Stimulated activated CD4-positive, alpha-beta T cell treated with anti-CD3 and anti-CD28 coated beads, Interleukin-4, amount 100 ng/mL, for 48 hours (primary cell): Measurements from ENCODE around the gene CCDC90B.
"Not testable (repeated sequence)": the region's sequence is repeated elsewhere in the genome, so short reads cannot be mapped to it uniquely, and the experiment has no call there.

ENCODE experiments used
- DNase-seq, 2 donors: peaks; one replicate each; pipeline ENCODE4 v3.0.0-alpha.2; 2020; ENCODE audit warnings: low read depth in 2 of 2

Gene CCDC90B, protein sequence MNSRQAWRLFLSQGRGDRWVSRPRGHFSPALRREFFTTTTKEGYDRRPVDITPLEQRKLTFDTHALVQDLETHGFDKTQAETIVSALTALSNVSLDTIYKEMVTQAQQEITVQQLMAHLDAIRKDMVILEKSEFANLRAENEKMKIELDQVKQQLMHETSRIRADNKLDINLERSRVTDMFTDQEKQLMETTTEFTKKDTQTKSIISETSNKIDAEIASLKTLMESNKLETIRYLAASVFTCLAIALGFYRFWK

DNA sequence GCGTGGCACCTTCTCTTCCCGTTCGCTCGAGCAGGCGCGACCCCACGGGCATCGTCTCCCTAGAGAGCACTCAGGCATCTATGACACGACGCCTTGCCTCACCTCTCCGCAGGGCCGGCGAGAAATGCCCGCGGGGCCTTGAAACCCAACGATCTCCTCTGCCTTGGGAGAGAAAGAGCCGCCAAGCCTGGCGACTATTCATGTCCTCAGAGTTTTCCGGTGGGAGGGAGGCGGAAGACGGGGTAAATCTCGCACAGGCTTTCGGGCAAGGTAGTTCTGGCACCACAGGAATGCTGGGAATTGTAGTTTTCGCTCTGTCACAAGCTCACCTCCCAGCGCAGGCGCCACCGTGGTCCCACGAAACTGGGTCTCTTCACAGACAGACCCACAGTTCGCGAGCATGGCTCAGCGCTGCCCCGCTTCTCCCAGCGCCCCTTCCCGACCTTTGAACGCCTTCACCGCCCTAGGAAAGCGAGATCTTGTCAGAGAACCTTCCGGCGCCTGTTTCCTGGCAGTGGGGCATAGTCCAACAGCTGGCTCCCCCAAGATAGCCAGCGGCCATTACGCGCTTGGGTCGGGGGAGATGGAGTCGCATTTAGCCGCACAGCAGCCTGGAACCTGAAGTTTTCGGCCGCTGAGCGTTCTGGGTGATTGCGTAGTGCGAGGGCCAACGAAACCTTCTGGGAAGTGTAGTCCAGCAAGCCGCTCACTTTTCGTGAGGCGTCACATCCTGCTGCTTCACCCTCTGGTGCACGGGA lies at the start of gene CCDC90B:
TSS of gene CCDC90B (minus strand) at position 597 of the 758 bp plus-strand sequence. CDS start at position 202, 395 bp downstream.
- DNase-seq = peak; percentile 81 to 87

DNA sequence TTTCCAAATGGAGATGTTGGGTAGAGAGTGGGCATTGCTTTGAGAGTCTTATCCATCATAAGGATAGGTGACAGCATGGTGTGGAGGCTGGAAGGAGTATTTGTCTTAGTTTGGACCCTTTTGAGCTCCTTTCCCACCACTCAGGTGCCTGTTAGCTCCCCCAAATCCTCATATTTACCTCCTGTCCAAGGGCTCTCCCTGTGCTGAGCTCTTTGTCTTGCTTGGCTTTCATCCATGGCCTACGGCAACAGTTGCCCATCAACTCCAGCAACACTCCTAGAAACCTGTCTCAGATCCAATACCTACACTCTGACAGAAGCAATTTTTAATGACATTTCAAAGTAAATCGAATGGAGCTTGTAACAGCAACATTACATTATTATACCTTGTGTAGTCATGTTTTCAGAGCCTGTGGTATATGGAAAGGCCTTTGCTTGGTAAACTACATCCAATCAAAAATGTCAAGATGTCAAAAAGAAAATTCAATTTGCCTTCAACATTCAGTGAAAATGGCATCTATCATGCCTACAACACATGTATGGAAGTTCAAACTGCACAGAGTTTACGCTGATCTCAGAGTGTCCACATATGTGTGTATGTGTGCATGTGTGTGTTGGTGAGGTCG lies 49.4 kb upstream of the CCDC90B start:
- no peak for DNase-seq

DNA sequence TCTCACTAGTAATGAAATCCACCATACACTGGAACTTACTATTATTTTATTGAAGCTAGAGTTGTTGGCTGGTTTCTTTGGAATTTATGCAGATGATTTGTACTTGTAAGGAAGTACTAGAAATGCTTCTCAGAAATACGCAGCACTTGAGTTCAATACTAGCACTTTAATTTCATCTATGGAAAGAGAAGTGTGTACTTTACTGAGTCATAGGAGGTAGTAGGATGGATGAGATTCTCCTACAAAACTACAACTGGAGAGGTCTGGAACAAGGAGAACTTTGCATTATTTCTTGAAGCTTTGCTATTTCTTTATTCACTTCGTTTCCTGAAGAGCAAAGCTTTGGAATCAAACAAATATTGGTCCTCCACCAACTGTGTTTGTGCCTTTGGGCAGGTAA lies 44.1 kb upstream of the CCDC90B start:
- DNase-seq = no peak

DNA sequence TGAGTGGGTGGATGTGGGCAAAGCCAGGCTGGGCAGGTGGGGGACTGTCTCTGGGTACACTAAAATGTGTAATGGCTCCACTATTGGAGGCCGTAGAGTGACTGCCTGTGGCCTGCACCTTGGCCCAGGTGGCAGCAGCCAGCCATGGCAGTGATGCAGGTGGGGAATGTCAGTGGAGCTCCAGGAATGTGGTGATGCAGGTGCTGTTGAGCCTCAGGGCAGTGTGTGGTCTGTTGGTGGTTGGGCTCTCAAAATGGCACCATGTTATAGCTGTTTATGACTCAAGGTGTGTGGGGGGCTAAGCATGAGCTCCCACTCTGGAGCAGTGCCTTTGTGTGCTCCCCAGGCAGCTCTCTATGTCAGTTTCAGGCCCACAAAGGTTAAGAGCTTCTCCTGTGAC lies 40.2 kb upstream of the CCDC90B start:
- no peak for DNase-seq

DNA sequence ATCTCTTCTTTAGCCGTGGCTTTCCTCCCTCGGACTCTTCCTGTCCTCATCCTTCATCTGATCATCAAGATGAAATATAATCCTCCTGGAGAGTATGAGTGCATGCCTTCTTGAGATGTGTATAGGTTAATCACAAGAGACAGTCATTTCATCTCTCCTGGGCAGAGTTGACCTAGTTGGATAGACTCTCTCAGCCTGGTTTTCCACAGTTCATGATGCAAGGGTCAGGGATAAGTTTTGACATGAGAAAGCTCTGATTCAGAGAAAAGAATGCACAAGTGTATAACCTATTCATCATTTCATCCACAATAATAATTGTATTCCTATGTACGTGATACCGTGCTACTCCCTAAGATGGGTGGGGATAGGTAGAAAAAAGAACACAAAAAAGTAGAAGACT lies 33.2 kb upstream of the CCDC90B start:
- DNase-seq = no peak

DNA sequence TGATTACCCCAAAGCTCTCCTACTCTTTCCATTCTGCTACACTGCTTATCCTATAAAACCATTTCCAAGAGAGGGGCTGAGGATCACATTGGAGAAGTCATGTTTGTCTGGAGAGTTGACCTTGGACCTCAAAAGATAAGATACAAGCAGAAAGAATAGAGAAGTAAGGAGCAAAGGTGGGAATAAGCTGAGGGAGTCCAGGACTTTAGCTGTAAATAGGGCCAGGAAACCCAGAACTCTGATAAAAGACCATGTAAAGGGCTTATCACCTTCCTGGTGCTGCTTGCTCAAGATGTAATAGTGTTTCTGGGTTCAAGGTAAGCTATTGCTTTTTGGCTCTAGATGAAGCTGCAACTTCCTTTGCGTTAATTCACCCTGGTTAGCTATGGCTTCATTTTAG lies 32.8 kb upstream of the CCDC90B start:
- no peak for DNase-seq

DNA sequence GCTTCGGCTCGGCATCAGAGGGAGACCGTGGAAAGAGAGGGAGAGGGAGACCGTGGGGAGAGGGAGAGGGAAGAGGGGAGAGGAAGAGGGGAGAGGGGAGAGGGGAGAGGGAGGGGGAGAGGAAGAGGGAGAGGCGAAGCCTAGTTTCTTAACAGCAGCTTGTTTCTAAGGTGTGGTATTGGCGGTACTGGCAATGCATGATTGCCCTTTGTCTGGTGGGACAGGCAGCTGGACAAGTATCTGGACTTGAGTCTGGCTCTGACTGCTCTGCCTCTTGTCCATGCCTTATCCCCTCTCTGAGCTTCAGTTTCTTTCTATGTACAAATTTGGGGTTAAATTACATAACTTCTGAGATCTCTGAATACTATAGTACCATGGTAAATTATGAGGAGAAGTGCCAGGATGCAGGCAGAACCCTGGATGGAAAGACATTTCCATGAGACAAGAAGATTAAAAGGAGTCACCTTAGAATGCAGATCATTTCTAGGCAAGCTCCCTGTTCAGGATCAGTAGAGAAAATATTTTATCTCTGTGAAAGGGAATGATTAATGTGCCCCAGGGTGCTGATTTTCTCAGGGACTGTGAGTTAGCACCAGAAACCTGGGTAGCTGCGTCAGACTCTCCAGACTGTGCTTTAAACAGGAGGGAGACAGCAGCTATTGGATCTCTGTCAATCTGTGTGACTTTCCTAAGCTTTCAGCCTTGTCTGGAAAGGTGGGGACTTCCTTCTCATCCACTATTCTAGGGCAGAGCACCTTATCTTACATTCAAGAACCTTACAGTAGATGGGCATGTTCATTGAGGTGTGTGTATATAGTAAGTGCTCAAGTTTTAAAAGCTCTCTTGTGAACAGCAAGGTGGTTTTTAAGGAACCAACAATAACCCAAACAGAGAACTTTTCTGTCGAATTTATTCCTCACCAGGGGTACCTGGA lies 31.9 kb upstream of the CCDC90B start:
- DNase-seq = no peak

DNA sequence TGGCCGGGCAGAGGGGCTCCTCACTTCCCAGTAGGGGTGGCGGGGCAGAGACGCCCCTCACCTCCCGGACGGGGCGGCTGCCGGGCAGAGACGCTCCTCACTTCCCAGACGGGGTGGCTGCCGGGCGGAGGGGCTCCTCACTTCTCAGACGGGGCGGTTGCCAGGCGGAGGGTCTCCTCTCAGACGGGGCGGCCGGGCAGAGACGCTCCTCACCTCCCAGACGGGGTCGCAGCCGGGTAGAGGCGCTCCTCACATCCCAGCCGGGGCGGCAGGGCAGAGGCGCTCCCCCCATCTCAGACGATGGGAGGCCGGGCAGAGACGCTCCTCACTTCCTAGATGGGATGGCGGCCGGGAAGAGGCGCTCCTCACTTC lies 30.7 kb upstream of the CCDC90B start:
- not testable (repeated sequence) for DNase-seq

DNA sequence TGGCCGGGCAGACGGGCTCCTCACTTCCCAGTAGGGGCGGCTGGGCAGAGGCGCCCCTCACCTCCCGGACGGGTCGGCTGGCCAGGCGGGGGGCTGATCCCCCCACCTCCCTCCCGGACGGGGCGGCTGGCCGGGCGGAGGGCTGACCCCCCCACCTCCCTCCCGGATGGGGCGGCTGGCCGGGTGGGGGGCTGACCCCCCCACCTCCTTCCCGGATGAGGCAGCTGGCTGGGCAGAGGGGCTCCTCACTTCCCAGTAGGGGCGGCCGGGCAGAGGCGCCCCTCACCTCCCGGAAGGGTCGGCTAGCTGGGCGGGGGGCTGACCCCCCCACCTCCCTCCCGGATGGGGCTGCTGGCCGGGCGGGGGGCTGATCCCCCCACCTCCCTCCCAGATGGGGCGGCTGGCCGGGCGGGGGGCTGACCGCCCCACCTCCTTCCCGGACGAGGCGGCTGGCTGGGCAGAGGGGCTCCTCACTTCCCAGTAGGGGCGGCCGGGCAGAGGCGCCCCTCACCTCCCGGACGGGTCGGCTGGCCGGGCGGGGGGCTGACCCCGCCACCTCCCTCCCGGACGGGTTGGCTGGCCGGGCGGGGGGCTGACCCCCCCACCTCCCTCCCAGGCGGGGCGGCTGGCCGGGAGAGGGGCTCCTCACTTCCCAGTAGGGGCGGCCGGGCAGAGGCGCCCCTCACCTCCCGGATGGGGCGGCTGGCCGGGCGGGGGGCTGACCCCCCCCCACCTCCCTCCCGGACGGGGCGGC lies 30.2 kb upstream of the CCDC90B start:
- not testable (repeated sequence) for DNase-seq

DNA sequence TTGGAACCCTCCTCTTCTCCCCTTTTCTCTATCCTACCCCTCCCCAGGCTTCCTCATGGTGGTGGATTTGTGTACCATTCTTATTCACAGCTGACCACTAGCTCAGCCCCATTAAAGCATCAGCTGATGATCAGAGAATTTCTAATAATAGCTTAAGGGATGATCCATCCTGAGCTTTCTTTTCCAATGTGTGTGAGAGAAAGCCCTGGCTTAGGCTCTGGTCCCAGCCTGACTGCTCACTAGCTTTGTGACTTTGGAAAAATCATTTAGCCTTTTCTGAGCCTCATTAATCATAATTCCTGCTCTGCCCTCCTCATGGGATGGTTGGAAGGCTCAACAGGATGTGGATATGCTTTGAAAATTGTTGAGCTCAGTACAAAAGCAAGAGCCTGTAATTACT lies 26.3 kb upstream of the CCDC90B start:
- DNase-seq = no peak

DNA sequence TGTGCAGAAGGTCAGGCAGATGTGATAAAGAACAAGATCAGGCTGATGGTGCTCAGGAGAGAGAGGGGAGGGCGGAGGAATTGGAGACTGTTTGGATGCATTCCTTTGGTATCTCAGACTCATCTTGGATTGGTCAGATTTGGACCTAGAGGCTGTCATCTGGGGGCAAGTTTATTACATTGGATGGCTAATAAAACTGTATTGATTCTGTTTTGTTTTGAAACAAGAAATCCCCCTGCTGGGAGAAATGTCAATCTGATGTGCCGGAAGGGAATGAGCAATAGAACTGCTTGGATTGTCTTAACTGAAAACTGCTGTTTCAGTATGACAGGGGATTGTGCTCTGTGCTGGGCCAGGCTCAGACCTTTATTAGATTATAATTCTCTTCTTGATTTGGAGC lies 25.5 kb upstream of the CCDC90B start:
- DNase-seq = no peak

DNA sequence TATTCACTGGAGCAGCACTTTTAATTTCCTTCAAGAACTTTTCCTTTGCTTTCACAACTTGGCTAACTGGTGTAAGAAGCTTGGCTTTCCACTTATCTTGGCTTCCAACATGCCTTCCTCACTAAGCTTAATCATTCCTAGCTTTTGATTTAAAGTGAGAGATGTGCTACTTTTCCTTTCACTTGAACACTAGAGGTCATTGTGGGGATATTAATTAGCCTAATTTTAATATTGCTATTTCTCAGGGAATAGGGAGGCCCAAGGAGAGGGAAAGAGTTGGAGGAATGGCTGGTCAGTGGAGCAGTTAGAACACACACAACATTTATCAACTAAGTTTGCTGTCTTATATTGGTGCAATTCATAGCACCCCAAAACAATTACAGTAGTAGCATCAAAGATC lies 24.6 kb upstream of the CCDC90B start:
- no peak for DNase-seq

DNA sequence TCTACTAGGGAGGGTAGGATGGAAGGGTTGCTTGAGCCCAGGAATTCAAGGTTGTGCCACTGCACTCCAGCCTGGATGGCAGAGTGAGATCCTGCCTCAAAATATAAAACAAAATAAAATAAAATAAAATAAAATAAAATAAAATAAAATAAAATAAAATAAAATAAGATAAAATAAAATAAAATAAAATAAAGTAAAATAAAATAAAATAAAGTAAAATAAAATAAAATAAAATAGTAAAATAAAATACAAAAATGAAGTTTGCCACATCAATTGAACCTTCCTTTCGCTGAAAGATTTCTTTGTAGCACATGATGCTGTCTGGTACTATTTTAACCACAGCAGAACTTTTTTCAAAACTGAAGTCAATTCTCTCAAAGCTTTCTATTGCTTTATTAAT lies 22.4 kb upstream of the CCDC90B start:
- not testable (repeated sequence) for DNase-seq

DNA sequence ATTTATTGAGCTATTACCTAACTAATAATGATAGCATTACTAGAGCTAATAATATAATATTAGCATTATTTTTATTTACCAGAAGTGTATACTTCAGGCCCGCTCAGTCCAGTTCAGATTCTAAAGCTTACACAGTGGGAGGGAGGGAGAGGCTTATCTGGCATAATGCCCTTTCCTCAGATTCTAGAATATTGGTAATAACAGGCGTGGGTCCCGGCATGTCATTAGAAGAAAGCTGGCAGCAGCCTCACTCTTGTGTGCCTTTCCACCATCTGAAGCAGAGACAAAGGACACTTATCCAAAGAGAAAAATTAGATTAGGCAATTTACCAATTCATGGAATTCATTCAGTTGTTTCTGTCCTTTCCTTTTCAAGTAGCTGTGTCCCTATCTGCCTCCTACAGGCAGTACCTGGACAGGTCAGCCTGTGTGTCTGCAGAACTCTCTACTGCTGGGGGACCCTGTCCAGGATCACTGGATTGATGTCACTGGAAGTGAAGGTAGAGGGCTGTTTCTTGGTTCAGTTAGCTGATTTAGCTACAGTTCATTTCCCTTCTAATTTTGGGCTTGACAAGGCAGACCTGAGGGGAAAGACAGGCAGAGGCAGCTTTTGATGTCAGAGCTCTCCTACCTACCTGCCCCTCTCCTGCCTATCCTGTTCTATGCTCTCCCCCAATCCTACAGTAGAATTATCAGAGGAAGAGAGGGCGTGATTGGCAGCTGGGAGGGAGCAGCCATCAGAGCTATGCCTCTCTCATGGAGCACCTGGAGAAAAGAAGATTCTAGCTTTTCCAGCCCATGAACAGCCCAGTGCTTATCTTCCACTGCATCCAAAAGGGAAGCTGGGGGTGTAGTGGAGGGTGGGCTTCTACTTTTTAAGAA lies 20.3 kb upstream of the CCDC90B start:
- no peak for DNase-seq

DNA sequence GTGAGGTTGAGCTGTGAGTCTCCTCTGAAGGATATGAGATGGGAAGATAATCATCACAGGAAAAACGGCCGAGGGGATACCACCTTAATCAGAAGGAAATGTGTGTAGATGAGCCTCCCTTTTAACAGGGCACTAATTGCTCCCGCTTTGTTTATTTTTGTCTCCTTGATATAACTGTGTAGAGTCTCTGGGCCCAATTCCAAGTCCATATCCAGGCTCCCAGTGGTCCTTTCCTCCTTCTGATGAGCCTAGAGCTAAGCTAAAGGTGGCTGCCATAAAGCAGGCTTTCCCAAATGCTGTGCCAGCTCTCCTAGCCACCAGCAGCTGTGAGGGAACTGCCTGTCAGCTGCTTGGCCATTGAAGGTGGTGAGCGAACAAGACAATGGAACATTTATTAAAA lies 17.1 kb upstream of the CCDC90B start:
- DNase-seq = no peak

DNA sequence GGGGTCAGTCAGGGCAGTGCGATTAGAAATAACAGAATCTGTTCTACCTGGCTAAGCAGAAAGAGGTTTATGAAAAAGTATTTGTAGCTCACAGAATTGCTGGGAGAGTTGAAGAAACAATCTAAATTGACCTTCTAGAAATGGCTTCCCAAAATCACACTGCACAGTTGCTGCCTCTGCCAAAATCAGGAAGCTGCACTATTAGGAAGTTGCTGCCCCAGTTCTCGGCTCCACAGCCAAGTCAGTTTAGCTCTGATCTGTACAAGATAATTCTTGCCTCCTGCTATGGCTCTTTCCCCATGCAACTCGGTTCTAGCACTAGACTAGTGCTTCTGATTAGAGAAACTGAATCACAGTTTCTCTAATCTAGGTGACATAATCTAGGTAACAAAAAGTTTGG lies 16.0 kb upstream of the CCDC90B start:
- no peak for DNase-seq

DNA sequence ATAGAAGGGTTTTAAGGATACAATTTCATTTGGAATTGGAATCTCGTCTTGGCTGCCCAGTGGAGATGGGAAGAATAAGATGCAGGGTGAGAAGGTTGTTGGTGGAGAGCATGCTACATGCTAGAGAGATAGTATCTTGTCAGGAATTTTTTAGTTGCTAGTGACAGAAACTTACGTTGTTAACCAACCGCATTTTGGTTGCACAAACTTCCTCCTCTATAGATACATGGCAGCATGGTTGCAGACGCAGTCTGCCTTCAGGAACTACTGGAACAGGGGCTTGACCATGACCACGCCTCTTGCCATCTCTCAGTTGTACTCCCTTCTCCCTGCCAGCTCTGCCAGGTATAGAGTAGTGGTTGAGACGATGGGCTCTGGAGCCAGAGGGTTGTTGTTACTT lies 13.5 kb upstream of the CCDC90B start:
- no peak for DNase-seq

DNA sequence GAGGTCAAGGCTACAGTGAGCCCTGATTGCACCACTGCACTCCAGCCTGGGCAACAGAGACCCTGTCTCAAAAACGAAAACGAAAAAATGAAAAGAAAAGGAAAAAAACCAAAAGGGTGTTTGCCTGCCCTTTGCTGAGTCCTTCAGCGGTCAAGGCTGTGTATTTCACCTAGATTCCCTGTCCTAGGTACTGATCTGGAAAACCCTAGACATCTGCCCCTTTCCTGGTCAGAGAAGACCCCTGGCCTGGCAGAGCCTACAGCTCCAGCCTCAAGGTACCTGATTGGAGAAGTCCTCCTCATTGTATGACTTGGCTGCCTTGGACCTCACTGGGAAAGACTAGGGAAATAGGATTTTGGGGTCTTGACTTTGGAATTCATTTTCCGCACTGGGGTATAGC lies 8.0 kb upstream of the CCDC90B start:
- no peak for DNase-seq

DNA sequence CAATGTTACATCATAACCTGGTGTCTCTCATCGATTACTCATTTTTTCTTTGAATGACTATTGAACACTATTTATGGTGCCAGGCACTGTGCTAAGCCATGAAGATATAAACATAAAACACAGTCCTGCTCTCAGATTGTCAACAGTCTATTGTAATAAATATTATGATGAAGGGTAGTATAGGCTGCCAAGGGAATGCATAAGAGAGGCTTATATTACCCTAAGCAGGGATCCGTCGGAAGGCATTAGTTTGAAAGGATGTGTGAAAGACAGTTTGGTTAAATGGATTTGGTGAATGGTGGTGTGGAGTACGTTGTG lies 7.2 kb upstream of the CCDC90B start:
- no peak for DNase-seq

DNA sequence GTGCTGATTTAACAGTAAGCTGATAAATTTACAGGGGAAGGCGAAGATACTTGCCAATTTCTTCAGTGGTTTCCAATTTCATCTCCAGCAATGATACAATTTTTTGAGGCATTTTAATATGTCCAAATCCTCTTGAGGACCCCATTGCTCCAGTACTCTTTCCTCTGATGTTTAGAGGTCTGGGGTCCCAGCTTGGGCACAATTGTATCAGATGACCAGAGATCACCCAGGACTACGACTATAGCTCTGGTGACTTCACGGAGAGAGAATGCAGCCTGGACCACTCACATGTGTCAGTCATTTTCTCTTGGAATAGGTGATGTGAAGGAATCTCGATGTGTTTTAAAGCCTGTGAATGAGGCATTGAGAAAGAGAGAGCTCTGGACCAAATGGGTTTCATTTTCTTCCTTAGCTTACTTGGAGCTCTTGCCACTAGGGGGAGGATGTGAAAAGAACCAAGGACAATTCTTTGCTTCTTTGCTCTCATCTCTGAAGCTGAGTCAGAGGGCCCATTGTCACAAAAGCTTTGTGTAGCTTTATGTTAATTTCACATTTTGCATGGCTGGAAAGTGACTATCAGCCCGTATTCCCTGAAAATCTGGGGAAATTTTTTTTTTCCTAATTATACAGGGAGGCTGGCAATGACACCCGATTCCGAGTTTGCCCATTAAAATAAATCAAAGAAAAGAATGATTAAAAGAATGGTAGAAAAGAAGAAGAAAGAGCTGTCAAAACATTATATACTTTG lies 6.7 kb upstream of the CCDC90B start:
- peak in 1 of 2 donors; percentile 14 for DNase-seq
